ENCODE results near the gene SPRR2B. TPM values are rescaled to one million over a fixed set of nuclear protein-coding genes. Genes with fewer than 3 reads are reported as not detected.

The SPRR2B gene
- not detected for total RNA-seq

DNA sequence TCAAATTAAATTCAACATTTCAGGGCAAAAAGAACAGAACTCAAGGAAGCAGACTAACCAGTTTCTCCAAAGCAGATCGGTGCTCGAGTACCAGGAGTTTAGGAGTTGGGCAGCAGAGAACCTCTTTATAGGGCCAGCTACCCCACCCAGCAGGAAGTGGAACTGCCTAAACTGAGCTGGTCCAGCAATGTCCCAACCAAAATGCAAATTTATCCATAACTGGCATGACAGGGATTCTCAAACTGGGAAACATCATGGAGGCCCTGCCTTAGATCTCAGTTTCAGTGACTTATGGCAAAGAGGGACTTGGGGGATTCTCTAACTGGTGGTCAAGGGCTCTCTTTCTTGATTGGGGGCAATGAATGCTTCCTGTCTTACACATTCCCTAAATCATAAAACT lies at the start of gene SPRR2B:
TSS of gene SPRR2B (minus strand) at position 101 of the 400 bp plus-strand sequence. CDS start 772 bp downstream, outside the sequence.

DNA sequence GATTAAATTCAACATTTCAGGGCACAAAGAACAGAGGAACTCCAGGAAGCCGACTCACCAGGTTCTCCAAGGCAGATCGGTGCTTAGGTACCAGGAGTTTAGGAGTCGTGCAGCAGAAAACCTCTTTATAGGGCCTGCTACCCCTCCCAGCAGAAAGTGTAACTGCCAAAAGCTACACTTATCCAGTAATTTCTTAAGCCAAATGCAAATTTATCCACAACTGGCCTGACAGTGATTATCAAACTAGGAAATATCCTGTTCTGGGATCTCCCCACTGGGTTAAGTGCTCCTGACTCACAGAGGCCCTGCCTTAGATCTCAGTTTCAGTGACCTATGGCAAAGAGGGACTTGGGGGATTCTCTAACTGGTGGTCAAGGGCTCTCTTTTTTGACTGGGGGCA lies 42.0 kb upstream of the SPRR2B start, which contains the start of gene SPRR2F:
TSS of gene SPRR2F (minus strand) at position 101 of the 400 bp plus-strand sequence. CDS start 783 bp downstream, outside the sequence.

DNA sequence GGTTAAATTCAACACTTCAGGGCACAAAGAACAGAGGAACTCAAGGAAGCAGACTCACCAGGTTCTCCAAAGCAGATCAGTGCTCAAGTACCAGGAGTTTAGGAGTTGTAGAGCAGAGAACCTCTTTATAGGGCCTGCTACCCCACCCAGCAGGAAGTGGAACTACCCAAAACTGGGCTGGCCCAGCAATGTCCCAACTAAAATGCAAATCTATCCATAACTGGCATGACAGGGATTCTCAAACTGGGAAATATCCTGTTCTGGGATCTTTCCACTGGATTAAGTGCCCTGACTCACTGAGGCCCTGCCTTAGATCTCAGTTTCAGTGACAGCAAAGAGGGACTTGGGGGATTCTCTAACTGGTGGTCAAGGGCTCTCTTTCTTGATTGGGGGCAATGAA lies 23.0 kb upstream of the SPRR2B start, which contains the start of gene SPRR2E:
TSS of gene SPRR2E (minus strand) at position 101 of the 400 bp plus-strand sequence. CDS start 775 bp downstream, outside the sequence.

DNA sequence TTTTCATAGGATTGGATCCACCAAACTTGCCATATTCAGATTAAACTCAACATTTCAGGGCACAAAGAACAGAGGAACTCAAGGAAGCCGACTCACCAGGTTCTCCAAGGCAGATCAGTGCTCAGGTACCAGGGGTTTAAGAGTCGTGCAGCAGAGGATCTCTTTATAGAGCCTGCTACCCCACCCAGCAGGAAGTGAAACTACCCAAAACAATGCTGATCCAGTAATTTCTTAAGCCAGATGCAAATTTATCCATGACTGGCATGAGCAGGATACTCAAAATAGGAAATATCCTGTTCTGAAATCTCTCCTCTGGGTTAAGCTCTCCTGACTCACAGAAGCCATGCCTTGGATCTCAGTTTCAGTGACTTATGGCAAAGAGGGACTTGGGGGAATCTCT lies 14.0 kb downstream of the SPRR2B start, which contains the start of gene SPRR2A:
TSS of gene SPRR2A (minus strand) at position 138 of the 400 bp plus-strand sequence. CDS start 777 bp downstream, outside the sequence.

DNA sequence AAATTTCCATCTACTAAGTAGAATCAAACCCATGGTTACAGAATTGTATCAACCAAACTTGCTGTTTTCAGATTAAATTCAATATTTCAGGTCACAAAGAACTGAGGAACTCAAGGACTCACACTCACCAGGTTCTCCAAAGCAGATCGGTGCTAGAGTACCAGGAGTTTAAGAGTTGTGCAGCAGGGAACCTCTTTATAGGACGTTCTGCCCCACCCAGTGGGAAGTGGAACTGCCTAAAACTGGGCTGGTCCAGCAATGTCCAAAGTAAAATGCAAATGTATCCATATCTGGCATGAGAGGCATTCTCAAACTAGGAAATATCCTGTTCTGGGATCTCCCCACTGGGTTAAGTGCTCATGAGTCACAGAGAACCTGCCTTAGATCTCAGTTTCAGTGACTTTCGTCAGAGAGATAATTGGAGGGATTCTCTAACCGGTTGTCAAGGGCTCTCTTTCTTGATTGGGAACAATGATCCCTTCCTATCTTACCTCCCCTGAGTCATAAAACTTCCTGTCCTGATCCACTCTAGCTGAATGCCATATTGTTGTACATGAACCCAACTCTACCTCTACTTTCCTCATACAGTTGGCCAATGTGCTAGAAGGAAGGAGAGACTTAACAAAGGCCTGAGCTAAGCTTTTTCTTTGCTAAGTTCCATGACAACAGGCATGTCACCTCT lies 30.3 kb downstream of the SPRR2B start, which contains the start of gene SPRR2D:
TSS of gene SPRR2D (minus strand) at position 171 of the 682 bp plus-strand sequence. CDS start 774 bp downstream, outside the sequence.

DNA sequence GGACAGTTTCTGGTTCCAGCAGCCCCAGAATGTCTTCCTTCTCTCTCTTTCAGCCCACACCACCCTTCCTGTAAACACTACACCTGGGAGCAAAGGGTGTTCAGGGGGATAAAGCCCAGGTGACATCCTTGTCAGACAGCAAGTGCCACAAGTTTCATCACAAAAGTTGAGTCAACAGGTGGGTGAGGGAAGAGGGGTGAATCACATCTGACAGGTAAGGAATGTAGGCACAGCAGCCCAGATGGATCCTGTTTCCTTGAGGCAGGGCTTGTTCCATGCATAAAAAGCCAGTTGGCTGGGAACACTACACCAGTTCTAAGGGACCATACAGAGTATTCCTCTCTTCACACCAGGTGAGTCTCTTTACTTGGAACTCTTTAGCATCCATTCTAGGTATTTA lies 40.5 kb downstream of the SPRR2B start, which contains the start of gene SPRR1B:
TSS of gene SPRR1B (plus strand) at position 309 of the 400 bp plus-strand sequence. CDS start 1,143 bp downstream, outside the sequence.

Small RNA genes lying within 50 kb of the gene (small RNA-seq; reads per million reads assigned to genes)
- 0 reads per million in 2 donors for gene AL356867.1

Other genes with a start within 250 kb of the SPRR2B start
- not detected for gene LCE1A, start 244.1 kb downstream of the SPRR2B start, total RNA-seq
- gene LCE6A, start 228.8 kb downstream of the SPRR2B start, total RNA-seq = not detected
- gene LCE7A, start 211.6 kb downstream of the SPRR2B start, total RNA-seq = not detected
- not detected for gene SMCP, start 193.3 kb downstream of the SPRR2B start, total RNA-seq
- gene IVL, start 163.1 kb downstream of the SPRR2B start, total RNA-seq = not detected
- gene SPRR5, start 124.4 kb downstream of the SPRR2B start, total RNA-seq = not detected
- not detected for gene SPRR4, start 101.0 kb downstream of the SPRR2B start, total RNA-seq
- not detected for gene SPRR1A, start 87.5 kb downstream of the SPRR2B start, total RNA-seq
- gene SPRR3, start 69.9 kb downstream of the SPRR2B start, total RNA-seq = under 1 TPM in 1 of 2 donors, not detected in 1; 0.34 TPM
- not detected for gene SPRR1B, start 40.4 kb downstream of the SPRR2B start, total RNA-seq
- not detected for gene SPRR2D, start 30.5 kb downstream of the SPRR2B start, total RNA-seq
- gene SPRR2A, start 14.1 kb downstream of the SPRR2B start, total RNA-seq = not detected
- not detected for gene SPRR2E, start 22.9 kb upstream of the SPRR2B start, total RNA-seq
- not detected for gene SPRR2F, start 41.9 kb upstream of the SPRR2B start, total RNA-seq
- gene SPRR2G, start 79.3 kb upstream of the SPRR2B start, total RNA-seq = not detected
- gene LELP1, start 131.8 kb upstream of the SPRR2B start, total RNA-seq = not detected
- not detected for gene PRR9, start 146.0 kb upstream of the SPRR2B start, total RNA-seq
- not detected for gene LORICRIN, start 188.1 kb upstream of the SPRR2B start, total RNA-seq
- gene PGLYRP3, start 241.3 kb upstream of the SPRR2B start, total RNA-seq = not detected

Measured in melanocyte of skin (primary cell).